GM21576 (cell line): ENCODE results near the gene IL17RC.

ENCODE experiments used
- ATAC-seq: cut with Tn5 transposase; IDR thresholded peaks from one replicate; pipeline ENCODE4 v1.9.1; 2021; ENCODE audit warnings: mild to moderate bottlenecking, moderate library complexity; ENCODE audit not compliant: unreplicated experiment

IL17RC gene

DNA sequence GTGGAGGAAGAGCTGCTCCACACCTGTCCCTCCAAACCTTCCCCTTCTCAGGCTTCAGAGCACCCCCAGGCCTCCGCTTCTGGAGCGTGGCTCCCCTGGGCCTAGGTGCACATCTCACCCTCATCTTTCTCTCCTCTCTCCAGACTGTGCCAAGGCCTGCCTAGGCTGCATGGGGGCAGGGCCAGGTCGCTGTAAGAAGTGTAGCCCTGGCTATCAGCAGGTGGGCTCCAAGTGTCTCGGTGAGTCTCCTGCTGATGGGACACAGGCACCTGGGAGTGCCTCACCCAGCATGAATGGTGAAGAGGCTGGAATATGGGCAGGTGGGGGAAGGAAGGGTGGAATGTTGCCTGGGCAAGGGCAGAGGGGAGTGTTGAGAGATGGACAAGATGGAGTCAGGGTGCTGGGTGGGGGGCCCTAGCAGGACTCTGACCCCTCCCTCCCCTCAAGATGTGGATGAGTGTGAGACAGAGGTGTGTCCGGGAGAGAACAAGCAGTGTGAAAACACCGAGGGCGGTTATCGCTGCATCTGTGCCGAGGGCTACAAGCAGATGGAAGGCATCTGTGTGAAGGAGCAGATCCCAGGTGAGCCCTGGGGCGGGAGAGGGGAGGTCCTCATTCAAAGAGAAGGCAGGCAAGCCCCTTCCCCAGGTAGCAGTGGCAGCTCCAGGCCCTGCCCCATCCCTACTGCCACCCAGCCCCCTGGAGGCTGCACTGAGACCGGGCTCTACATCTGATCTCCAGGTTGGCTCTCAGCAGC is 26.2 kb downstream of the IL17RC start:
- no peak for ATAC-seq

DNA sequence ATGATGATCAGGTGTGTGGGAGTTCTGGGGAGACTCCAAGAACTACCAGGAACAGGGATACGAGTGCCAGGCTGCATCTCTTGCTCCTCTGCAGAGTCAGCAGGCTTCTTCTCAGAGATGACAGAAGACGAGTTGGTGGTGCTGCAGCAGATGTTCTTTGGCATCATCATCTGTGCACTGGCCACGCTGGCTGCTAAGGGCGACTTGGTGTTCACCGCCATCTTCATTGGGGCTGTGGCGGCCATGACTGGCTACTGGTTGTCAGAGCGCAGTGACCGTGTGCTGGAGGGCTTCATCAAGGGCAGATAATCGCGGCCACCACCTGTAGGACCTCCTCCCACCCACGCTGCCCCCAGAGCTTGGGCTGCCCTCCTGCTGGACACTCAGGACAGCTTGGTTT is 27.4 kb downstream of the IL17RC start:
- ATAC-seq: no peak

DNA sequence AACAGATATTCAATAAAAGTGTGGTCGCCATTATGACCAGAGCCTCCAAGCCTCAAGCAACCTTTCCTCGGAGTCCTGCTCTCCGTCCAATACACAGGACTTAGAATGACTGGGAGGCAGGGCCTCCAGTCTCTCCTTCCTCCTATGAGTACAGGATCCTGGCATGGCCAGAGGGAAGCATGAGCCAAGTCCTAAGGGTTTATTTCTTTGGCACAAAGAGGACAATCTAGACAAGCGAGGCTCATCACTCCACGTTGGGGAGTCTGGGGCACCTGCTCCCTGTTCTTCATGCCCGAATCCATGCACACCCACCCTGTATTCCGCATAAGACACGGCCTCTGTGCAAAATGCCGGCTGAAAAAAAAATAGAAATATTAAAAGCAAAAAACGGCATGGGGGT is 28.5 kb downstream of the IL17RC start:
- ATAC-seq: no peak

DNA sequence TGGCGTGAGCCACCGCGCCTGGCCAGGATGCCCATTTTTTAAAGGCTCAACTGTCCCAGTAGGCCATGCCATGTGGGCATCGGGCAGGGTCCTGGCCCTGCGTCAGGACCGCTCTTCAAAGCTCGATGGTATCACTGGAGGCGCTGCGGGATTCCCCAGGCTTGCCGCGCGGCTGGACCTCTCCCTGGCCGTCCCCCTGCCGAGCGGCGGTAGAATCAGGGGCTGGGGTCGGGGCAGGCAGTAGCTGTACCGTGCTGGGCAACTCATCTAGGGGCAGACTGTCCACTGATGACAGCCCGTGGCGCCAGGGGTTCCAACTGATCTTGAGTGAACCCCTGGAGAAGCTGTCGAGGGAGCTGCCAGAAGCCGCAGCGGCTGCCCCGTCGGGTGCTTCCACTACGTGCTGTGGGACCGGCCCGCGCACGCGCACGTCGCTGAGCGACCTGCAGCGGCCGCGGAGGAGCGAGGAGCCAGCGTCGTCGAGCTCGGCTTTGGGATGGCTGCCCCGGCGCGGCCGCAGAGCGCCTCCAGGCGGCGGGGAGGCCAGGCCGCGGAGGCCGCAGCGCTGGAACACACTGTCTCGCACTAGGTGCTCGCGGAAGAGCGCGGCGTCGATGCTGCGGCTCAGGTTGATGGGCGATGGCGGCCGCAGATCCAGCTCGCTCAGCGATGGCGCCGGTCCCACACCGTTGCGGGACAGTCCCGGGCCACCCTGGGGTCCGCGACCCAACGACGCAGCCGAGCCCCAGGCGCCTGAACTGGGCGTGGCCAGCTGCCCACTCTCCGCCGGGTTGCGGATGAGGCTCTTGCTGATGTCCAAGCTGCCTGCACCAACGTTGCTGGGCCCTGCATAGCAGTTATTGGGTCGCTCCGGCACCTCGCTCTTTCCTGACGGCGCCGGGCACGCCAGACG is 29.5 kb downstream of the IL17RC start:
- no peak for ATAC-seq

DNA sequence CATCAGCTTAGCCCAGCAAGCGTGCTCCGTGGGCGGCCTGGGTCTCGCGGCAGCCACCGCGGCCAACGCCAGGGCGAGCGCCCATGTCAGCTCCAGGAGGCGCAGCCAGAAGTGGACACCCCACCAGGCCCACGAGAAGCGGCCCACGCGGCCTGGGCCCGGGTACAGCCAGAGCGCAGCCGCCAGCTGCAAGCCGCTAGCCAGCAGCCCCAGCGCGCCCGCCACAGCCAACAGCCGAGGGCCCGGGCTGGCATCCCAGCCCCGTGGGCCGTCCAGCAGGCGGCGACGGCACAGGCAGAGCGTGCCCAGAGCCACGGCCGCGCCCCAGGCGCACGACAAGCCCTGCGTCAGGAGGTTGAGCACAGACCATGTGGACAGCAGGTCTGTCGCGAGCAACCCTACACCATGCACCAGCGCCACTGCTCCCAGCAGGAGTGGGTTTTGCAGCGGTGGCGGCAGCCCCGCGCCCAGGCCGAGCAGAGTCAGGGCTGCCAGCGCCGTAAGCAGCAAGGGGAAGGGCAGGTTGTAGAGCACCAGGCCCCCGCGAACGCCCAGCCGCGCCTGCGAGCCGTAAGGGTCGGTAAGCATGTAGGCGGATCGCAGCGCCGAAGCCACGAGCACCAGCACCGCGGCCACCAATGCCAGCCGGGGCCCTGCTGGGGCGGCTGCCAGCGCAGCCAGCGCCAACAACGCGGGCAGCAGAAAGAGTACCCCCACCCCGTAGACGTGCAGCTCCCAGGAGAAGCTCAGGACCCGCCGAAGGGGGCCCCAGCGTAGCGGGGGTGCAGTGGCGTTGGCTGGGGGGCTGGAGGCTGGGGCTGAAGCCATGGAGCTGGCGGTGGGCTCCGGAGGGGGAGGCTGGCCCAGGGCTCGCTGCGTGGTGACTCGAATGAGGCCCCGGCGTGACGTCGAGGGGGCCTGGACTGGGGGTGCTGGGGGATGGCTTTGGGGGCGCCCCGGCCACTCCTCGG is 30.4 kb downstream of the IL17RC start:
- ATAC-seq: no peak

DNA sequence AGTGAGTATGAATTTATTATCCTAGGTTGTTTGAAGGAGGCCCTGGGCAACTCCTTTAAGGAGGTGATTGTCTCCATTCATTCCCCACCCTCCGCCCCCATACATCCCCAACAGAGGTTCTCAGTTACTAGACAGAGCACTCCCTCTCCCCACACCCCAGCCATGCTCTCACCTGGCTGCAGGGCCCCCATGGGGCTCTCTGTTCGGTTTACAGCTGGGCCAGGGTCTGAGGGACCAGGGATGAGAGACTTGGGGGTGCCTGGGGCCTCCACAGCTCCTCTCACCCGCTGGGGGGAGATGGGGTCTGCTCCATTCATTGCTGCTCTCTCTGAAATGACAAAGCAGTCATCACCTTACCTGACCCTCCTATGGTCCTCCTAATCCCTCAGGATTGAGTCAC is 31.7 kb downstream of the IL17RC start:
- no peak for ATAC-seq

DNA sequence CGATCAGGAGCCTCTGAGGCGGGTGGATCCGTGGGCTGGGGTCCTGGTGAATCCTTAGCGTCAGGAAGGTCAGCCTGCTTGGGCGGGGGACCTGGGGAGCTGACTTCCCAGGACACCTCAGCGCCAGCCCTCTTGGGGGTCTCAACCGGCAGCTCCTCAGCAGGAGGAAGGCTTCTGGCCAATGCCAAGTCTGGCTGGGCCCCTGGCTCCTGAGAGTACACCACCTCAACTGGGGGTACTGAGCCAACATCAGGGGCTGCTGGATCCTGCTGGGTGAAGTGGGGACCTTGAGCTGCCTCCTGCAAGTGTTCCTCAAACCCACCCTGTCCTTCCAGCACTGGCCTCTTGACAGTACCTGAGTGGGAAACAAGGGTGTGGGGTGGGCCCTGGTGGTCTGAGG is 32.2 kb downstream of the IL17RC start:
- ATAC-seq: no peak

DNA sequence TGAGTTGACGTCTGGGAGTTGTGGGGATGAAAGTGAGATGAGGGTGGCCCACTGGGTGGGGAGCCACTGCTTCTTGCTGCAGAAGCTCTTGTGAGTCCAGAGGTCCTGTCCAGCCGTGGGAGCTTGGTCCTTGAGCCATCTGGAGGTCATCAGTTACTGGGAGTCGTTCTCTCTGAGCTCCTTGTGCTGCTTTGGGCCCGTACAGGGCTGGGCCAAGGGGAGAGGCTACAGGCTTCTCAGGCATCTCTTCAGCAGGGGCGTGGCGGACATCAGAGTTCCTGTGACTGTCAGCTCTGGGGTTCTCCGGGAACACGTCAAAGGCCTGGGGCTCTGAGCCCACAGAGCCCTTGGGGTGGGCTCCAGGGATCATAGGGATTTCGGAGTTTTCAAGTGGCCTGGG is 32.7 kb downstream of the IL17RC start:
- no peak for ATAC-seq

DNA sequence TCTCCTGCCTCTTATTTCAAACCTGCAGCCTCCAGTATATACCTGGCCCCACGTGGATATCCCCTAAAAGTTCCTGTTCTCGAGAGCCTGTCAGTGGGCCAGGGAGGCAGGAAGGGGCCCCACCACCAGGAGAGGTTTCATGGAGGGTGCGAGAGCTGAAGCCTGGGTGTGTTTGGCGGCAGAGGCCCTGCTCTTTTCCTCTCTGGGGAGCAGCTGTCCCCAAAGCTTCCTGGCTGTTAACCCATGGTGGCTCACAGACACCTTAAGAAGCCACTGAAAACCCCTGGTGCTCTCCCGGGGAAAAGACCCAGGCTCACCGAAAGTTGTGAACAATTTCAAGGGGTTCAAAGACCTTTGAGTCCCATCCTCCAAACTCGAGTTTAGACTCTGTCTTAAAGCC is 34.2 kb downstream of the IL17RC start:
- peak; percentile 37 for ATAC-seq

DNA sequence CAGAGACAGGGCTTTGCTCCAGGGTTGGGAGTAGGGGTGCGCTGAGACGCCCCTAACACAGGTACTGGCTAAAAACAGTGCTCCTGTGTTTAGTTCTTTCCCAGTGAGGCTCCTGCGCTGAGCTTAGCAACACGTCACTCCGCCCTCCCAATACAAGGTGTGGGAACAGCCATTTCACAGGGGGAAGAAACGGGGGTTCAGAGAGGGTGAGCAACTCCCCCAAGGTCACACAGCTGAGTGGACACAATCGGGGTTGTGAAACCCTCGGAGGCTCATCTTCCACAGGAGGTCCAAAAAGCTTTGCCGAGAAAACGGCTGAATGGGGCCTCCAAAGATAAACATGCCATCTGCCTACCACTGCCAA is 34.7 kb downstream of the IL17RC start:
- ATAC-seq: peak; percentile 14

DNA sequence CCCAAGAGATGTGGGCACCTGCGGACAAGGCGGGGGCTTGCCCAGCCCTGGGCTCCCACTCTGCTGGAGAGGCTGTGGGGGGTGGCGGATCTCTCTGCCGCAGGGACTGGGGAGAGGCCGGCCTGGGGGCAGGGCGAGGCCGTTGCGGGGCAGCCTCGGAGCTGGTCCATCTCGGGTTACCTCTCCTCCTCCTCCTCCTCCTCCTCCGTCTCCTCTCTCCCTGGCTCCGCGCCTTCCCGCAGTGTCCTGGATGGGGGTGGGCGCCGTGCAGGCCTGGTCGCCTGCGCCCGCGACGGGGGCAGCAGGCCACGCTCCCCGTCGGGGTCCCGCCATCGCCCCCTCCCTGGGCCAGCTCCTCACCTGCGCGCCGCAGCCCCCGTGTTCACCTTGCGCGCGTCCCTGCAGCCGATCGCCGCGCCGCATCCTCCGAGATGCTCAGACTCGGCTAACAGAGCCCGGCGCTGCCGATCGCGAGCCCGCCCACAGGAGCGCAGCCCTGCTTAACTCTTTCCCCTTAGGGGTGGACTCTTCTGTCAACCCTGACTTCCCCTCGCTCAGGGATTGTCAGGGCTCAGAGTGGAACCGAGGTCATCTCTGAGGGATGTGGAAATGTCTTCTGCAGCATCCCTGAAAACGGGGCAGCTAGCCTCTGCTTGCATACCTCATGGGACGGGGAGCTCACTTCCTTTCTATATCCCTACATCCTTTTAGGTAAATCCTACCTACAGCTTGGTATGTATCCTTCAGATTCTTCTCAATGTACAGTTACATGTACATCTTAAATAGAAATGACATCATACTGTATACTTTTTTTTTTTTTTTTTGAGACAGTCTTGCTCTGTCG is 35.3 kb downstream of the IL17RC start, which contains the start of gene PRRT3:
PRRT3 (minus strand) TSS at position 447 of the 844 bp plus-strand sequence. CDS start 2,293 bp downstream, outside the sequence.
- peak; percentile 66 for ATAC-seq

DNA sequence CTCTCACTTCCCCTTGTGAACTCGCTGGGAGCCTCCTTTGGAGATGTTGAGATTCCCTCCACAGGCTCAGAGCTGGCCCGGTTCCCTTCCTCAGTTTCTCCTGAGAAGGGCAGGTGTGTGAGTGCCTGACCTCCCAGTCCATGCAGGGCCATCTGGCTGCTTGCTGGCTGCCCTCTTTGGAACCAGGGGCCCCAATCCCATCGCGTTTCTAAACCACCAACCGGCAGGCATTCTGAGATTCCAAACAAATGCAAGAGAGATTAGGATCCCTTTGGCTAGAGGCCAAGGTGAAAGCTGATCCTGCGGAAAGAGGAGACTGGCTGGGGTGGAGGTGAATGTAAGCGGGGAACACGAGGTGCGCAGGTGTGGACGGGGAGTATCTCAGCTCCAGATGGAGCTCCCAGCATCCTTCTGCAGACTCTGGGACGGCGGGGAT is 38.2 kb downstream of the IL17RC start:
- ATAC-seq: no peak

DNA sequence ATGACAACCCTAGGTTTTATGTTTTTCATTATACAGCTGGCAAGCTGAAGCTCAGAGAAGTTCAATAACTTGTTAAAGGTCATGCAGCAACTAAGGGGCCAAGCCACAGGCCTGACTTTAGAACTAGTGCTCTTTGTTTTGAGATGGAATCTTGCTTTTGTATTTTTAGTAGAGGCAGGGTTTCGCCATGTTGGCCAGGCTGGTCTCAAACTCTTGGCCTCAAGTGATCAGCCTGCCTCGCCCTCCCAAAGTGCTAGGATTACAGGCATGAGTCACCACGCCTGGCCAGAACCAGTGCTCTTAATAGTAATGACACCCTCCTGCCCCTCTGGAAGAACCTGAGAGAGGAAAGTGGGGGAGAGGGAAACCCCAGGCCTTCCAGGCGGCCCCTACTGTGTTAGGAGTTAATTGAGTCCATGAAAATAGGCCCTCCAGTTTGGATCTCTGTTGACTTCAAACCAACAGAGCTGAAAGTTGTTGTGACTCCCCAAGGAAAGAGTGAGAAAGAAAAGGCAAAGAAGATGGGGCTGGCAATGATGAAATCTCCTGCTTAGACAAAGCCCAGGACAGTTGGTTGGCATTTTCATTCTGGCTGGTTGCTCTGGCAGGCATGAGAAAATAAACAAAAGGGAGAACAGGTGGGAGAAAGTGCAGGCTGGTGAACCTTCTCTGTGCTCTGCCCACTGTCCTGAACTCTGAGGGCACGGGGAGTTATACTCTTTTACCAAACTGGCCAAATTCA is 38.9 kb downstream of the IL17RC start:
- no peak for ATAC-seq

DNA sequence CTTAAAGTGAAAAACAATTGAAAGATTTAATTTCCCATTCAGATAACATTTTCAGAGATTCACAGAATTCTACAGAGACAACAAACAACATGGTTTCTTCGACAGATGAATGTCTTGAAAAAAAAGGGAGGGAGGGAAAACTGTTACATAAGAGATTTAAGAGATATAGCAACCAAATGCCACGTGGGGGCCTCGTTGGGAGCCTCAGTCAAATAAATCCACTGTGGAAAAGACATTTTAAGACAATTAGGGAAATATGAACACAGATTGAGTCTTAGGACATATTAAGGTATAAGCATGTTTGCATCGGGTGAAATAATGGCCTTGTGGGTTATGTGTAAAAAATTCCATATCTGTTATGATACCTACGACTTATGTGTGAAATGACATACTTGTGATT is 40.3 kb downstream of the IL17RC start:
- ATAC-seq: no peak

DNA sequence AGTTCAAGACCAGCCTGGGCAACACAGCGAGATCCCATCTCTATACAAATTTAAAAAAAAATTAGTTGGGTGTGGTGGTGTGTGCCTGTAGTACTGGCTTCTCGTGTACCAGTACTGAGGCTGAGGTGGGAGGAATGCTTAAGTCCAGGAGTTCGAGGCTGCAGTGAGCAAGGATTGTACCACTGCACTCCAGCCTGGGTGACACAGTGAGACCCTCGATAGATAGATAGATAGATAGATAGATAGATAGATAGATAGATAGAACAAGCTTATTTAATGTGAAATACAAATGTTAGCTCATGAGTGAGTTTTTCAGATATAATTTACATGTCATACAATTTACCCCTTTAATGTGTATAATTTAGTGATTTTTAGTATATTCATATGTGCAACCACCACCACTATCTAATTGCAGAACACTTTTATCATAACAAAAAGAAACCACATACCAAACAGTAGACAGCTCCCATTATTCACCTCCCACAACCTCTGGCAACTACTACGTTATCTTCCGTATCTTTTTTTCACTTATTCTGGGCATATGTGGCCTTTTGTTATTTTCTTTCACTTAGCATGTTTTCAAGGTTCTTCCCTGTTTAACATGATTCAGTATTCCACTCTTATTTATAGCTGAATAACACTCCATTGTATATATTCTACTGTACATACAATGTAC is 48.4 kb downstream of the IL17RC start:
- ATAC-seq: no peak

DNA sequence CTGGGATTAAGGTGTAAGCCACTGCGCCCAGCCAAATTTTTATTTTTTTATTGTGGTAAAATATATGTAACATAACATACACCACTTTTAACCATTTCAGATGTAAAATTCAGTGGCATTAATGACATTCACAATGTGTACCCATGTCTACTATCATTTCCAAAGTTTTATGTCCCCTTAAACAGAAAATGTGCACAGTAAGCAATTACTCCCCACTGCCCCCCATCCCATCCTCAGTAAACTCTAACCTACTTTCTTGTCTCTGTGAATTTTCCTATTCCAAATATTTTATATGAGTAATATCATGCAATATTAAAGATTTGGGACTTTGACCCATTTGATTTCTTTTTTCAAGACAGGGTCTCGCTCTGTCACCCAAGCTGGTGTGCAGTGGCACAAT is 49.9 kb downstream of the IL17RC start:
- ATAC-seq: no peak

DNA sequence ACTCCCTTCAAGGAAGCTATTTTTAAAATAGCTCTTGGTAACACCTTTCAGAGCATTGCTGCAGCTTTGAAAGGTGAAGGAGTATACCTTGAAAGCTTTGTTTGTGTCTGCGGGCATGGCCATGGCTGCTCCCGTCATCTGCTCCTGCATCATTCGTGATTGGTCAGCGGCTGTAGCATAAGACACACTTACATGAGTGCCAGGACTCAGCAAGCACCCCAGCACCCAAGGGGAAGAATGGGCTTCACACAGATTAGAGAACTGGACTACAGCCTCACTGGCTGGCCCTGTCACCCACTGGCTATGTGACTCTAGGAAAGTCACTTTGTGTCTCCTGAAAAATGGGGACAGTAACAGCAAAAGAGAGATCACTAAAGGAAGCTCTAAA is 52.7 kb downstream of the IL17RC start:
- no peak for ATAC-seq

DNA sequence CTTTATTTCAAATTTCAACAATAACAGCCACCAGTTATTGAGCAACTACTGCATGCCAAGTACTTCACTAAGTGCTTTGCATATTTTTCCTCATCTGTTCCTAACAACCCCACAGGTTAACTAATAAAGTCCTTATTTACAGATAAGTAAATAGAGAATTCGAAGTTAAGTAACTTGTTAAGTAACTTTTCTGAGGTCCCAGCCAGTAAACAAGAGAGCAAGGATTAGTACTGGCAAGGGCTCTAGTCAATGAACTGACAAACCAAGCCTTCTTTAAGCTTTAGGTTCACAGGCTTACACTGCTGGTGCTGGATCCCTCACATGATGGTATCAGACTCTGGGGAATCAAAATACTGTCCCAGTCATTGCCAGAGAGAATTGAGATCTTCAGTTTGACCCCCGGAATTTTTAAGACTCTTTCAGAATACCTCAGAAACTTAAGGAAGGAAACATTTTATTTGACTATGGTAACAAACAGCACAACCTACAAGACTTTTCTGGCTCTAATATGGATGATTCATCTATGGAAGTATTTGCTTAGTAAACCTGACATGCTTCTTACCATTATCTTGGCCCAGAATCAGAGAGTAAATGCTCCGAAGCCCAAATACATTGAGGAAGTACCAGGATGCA is 53.2 kb downstream of the IL17RC start:
- ATAC-seq: no peak
